Measurements from ENCODE around the gene PPP6R2. TPM values are rescaled to one million over a fixed set of nuclear protein-coding genes. Genes with fewer than 3 reads are reported as not detected.

PPP6R2 gene
- total RNA-seq, 4 donors from 2014 or later, result 32.0 to 56.3 (median 50.9) TPM

DNA sequence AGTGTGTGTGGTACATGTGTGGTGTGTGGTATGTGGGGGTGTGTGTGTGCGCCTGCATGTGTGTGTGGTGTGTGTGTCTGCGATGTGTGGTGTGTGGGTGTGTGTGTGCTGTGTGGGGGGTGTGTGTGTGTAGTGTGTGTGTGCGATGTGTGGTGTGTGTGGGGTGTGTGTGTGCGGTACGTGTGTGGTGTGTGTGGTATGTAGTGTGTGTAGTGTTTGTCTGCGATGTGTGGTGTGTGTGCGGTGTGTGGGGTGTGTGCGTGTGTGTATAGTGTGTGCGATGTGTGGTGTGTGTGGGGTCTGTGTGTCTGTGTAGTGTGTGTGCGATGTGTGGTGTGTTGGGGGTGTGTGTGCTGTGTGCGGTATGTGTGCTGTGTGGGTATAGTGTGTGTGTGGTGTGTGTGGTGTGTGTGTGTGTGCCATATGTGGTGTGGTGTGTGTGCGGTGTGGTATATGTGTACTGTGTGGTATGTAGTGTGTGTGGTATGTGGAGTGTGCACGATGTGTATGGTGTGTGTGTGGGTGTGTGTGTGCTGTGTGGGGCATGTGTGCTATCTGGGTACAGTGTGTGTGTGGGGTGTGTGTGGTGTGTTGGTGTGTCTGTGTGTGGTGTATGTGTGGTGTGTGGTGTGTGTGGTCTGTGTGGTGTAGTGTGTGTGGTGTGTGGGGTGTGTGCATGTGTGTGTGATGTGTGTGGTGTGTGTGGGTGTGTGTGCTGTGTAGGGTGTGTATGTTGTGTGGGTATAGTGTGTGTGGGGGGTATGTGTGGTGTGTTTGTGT, 5.7 kb upstream of the PPP6R2 start:
- TF ChIP-seq POLR2A (IDR thresholded peaks at IDR 0.05), result no peak
- TF ChIP-seq, protein P1, sequence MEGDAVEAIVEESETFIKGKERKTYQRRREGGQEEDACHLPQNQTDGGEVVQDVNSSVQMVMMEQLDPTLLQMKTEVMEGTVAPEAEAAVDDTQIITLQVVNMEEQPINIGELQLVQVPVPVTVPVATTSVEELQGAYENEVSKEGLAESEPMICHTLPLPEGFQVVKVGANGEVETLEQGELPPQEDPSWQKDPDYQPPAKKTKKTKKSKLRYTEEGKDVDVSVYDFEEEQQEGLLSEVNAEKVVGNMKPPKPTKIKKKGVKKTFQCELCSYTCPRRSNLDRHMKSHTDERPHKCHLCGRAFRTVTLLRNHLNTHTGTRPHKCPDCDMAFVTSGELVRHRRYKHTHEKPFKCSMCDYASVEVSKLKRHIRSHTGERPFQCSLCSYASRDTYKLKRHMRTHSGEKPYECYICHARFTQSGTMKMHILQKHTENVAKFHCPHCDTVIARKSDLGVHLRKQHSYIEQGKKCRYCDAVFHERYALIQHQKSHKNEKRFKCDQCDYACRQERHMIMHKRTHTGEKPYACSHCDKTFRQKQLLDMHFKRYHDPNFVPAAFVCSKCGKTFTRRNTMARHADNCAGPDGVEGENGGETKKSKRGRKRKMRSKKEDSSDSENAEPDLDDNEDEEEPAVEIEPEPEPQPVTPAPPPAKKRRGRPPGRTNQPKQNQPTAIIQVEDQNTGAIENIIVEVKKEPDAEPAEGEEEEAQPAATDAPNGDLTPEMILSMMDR (IDR thresholded peaks at IDR 0.05), result peak in 1 of 3 donors; percentile 8
- no peak for DNase-seq (ENCODE audit: low spot score in 2 of 2)
- intact Hi-C loops (cut with DNase I; ENCODE audit: low total_unique reads), result no loop called here
- no peak overlapping the region for H3K4me3 ChIP-seq (ENCODE audit: low read depth, poor library complexity, severe bottlenecking)
- 93 to 95% methylated on average over 13 of the region's 13 CpGs for WGBS, 2 donors

DNA sequence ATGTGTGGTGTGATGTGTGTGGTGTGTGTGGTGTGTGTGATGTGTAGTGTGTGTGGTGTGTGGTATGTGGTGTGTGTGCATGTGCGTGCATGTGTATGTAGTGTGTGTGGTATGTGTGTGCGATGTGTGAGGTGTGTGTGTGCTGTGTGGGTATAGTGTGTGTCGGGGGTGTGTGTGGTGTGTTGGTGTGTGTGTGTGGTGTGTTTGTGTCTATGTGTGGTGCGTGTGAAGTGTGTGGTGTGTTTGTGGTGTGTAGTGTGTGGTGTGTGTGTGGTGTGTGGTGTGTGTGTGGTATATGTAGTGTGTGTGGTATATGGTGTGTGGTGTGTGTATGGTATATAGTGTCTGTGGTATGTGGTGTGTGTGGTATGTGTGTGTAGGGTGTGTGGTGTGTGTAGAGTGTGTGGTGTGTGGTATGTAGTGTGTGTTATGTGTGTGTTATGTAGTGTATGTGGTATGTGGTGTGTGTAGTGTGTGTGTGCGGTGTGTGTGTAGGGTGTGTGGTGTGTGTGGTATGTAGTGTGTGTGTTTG, 5.0 kb upstream of the PPP6R2 start:
- H3K4me3 ChIP-seq (ENCODE audit: low read depth, poor library complexity, severe bottlenecking), result no peak overlapping the region
- no peak for TF ChIP-seq POLR2A (IDR thresholded peaks at IDR 0.05)
- TF ChIP-seq, protein P1 (IDR thresholded peaks at IDR 0.05), result no peak
- intact Hi-C loops (cut with DNase I; ENCODE audit: low total_unique reads), result no loop called here
- DNase-seq (ENCODE audit: low spot score in 2 of 2), result no peak
- 95% methylated on average over 5 of the region's 5 CpGs for WGBS, 2 donors

DNA sequence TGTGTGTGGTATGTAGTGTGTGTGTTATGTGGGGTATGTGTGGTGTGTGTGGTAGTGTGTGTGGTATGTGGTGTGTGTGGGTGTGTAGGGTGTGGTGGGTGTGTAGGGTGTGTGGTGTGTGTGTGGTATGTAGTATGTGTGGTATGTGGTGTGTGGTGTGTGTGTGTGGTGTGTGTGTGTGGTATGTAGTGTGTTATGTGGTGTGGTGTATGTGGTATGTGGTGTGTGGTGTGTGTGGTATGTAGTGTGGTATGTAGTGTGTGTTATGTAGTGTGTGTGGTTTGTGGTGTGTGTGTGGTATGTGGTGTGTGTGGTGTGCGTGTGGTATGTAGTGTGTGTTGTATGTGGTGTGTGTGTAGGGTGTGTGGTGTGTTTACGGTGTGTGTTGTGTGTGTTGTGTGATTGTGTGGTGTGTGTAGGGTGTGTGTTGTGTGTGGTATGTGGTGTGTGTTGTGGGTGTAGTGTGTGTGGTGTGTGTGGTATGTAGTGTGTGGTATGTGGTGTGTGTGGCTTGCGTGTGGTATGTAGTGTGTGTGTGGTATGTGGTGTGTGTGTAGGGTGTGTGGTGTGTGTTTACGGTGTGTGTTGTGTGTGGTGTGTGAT, 4.2 kb upstream of the PPP6R2 start:
- TF ChIP-seq, protein P1 (IDR thresholded peaks at IDR 0.05), result no peak
- TF ChIP-seq POLR2A (IDR thresholded peaks at IDR 0.05), result no peak
- 93 to 96% methylated on average over 4 of the region's 4 CpGs for WGBS, 2 donors

DNA sequence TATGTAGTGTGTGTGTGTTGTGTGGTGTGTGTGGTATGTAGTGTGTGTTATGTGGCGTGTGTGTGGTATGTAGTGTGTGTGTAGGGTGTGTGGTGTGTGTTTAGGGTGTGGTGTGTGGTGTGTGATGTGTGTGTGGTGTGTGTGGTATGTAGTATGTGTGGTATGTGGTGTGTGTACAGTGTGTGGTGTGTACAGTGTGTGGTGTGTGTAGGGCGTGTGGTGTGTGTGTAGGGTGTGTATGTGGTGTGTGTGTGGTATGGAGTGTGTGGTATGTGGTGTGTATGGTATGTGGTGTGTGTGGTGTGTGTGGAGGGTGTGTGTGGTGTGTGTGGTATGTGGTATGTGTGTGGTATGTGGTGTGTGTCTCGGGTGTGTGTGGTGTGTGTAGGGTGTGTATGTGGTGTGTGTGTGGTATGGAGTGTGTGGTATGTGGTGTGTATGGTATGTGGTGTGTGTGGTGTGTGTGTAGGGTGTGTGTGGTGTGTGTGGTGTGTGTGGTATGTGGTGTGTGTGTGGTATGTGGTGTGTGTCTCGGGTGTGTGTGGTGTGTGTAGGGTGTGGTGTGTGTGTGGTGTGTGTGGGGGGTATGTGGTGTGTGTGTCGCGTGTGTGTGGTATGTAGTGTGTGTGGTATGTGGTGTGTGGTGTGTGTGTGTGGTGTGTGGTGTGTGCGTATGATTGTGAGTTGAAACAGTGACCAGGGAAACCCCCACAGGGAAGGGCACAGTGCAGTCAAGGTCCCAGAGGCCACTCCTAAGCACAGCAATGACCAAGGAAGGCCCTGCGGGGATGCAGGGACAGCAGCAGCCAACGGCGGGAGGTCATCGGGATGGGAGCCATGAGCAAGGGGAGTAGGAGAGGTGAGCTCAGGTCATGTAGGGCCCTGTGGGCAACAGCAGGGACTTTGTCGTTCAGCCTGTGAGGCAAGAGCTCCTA, 2.9 kb upstream of the PPP6R2 start:
- WGBS, 2 donors, result 71 to 80% methylated on average over 12 of the region's 12 CpGs
- H3K4me3 ChIP-seq (ENCODE audit: low read depth, poor library complexity, severe bottlenecking), result no peak overlapping the region
- intact Hi-C loops (cut with DNase I; ENCODE audit: low total_unique reads), result loop anchor here (5.0 kb wide), 1 partner anchor 88 kb away; the partner anchor contains the start of gene HDAC10
- TF ChIP-seq, protein P1 (IDR thresholded peaks at IDR 0.05), result no peak
- no peak for TF ChIP-seq POLR2A (IDR thresholded peaks at IDR 0.05)
- DNase-seq (ENCODE audit: low spot score in 2 of 2), result no peak

More for the DNA sequence above, 4.2 kb upstream of the PPP6R2 start:
- H3K4me3 ChIP-seq (ENCODE audit: low read depth, poor library complexity, severe bottlenecking), result no peak overlapping the region
- no peak for DNase-seq (ENCODE audit: low spot score in 2 of 2)
- intact Hi-C loops (cut with DNase I; ENCODE audit: low total_unique reads), result no loop called here

DNA sequence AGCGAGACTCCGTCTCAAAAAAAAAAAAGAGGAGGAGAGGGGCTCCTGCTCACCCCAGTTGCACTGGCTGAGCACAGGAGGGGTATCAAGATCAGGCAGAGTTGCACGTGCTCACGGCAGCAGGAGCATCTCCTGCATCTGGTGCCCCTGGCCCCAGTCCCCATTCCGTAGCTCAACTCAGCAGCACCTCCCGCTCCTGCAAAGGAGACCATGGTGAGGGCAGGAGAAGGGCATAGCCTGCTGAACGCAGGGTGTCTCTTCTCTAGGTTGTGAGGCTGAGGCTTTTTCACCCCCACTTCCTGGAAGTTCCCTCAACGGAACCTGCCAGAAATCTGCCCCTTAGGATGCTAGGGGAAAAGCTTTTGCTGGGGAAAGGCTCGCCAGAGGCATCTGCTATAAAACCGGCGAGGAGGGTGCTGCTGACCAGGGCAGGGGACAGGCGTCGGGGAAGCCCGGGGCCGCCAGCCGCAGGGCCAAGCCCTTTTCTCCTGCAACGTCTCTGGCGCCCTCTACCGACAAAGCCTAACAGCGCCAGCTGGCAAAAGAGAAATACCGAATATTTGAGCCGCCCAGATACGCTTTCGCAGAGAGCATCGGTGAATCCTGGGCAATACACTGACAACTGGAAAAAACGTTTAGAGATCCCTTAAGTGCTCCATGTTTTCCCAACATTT, 1.0 kb upstream of the PPP6R2 start:
- intact Hi-C loops (cut with DNase I; ENCODE audit: low total_unique reads), result loop anchor here (5.0 kb wide), 1 partner anchor 90 kb away; the partner anchor contains the start of gene HDAC10
- 12% methylated on average over 26 of the region's 26 CpGs for WGBS, 2 donors
- H3K4me3 ChIP-seq (ENCODE audit: low read depth, poor library complexity, severe bottlenecking), result no peak overlapping the region
- DNase-seq (ENCODE audit: low spot score in 2 of 2), result peak; percentile 86 to 97
- no peak for TF ChIP-seq POLR2A (IDR thresholded peaks at IDR 0.05)
- TF ChIP-seq, protein P1 (IDR thresholded peaks at IDR 0.05), result peak in 1 of 3 donors; percentile 82
